ENCODE measurements around the gene EN2.

- no peak for TF ChIP-seq CTCF (IDR thresholded peaks at IDR 0.05)
- TF ChIP-seq POLR2A (IDR thresholded peaks at IDR 0.05): no peak
These were observed 30.4 kb upstream of the EN2 start for GRCh38 chr7:155427411-155428038.
